GM21576 (cell line): ENCODE results near the gene IL37.
"Not testable (repeated sequence)": the region's sequence is repeated elsewhere in the genome, so short reads cannot be mapped to it uniquely, and the experiment has no call there.

ENCODE experiments used
- ATAC-seq: cut with Tn5 transposase; IDR thresholded peaks from one replicate; pipeline ENCODE4 v1.9.1; 2021; ENCODE audit warnings: mild to moderate bottlenecking, moderate library complexity; ENCODE audit not compliant: unreplicated experiment

The IL37 gene

GRCh38 chr2:112920923-112921532, 10.1 kb downstream of the IL37 start:
- ATAC-seq, result no peak

GRCh38 chr2:112921982-112922381, 11.0 kb downstream of the IL37 start:
- ATAC-seq, result no peak

- ATAC-seq, result no peak
Measured at GRCh38 chr2:112923237-112923966, 12.4 kb downstream of the IL37 start.

- no peak for ATAC-seq
Measured at GRCh38 chr2:112923967-112924338, 13.0 kb downstream of the IL37 start.

- ATAC-seq, result no peak
Measured at GRCh38 chr2:112924360-112924759, 13.4 kb downstream of the IL37 start.

- ATAC-seq, result no peak
Measured at GRCh38 chr2:112924821-112925220, 13.9 kb downstream of the IL37 start.

GRCh38 chr2:112926707-112927106, 15.7 kb downstream of the IL37 start:
- no peak for ATAC-seq

GRCh38 chr2:112927745-112928144, 16.8 kb downstream of the IL37 start:
- ATAC-seq, result no peak

- no peak for ATAC-seq
Measured at GRCh38 chr2:112933261-112933660, 22.3 kb downstream of the IL37 start.

- ATAC-seq, result not testable (repeated sequence)
Measured at GRCh38 chr2:112934117-112934516, 23.2 kb downstream of the IL37 start.

GRCh38 chr2:112936927-112937232, 25.9 kb downstream of the IL37 start:
- no peak for ATAC-seq

GRCh38 chr2:112938904-112939303, 27.9 kb downstream of the IL37 start:
- ATAC-seq, result no peak

GRCh38 chr2:112939425-112939824, 28.5 kb downstream of the IL37 start:
- no peak for ATAC-seq

- ATAC-seq, result no peak
Measured at GRCh38 chr2:112940859-112941625, 30.1 kb downstream of the IL37 start.

- peak; percentile 87 for ATAC-seq
Measured at GRCh38 chr2:112941753-112942653, 31.0 kb downstream of the IL37 start.

GRCh38 chr2:112942654-112943002, 31.7 kb downstream of the IL37 start:
- no peak for ATAC-seq

- ATAC-seq, result no peak
Measured at GRCh38 chr2:112944971-112945370, 34.0 kb downstream of the IL37 start.

GRCh38 chr2:112946086-112946485, 35.1 kb downstream of the IL37 start:
- ATAC-seq, result no peak

- ATAC-seq, result no peak
Measured at GRCh38 chr2:112947374-112947773, 36.4 kb downstream of the IL37 start.

- ATAC-seq, result no peak
Measured at GRCh38 chr2:112949456-112949855, 38.5 kb downstream of the IL37 start.

GRCh38 chr2:112954364-112954763, 43.4 kb downstream of the IL37 start:
- ATAC-seq, result no peak
